GM12878 (cell line): ENCODE data around the gene KRTAP10-3. TPM values are rescaled to one million over a fixed set of nuclear protein-coding genes. Genes with fewer than 3 reads are reported as not detected.

Source experiments
- ATAC-seq: fragments of 200-7000 bp; cut with Tn5 transposase; 3 replicates; pipeline ENCODE4 v1.9.1; 2020; ENCODE audit warnings: mild to moderate bottlenecking, moderate library complexity
- BruUV-seq: library from RNA; stranded (reverse); fragments of 400-500 nt; replicated peaks from 2 replicates; lab custom pipeline; 2021; lab: Mats Ljungman, UMichigan
- CTCF ChIA-PET: fragments of 300-600 bp; sonication (Branson Sonifier 250); formaldehyde crosslinking; extraction: SDS; loops from one replicate; lab custom pipeline; 2021; ENCODE audit warnings: inconsistent platforms; lab: Yijun Ruan, JAX
- POLR2A ChIA-PET: fragments of 350-600 bp; formaldehyde crosslinking; extraction: SDS; loops from one replicate; lab custom pipeline; 2021; ENCODE audit warnings: inconsistent platforms; lab: Charles Lee
- RAD21 ChIA-PET: fragments of 300-600 bp; sonication (Branson Sonifier 250); formaldehyde crosslinking; loops from one replicate; lab custom pipeline; 2023; ENCODE audit warnings: antibody characterized with exemption; ENCODE audit not compliant: unreplicated experiment; lab: Charles Lee
- SMC1A ChIA-PET: fragments of 300-600 bp; sonication (Branson Sonifier 250); formaldehyde crosslinking; loops from one replicate; lab custom pipeline; 2023; ENCODE audit not compliant: unreplicated experiment, uncharacterized antibody; lab: Charles Lee
- DNase-seq: peaks from one replicate; pipeline ENCODE4 v3.0.0-alpha.2; 2011; ENCODE audit warnings: low read depth, low spot score
- FAIRE-seq: peaks from 3 replicates; lab custom pipeline; 2011; peaks lifted over from hg19 to GRCh38; lab: Jason Lieb, UNC
- H2AFZ ChIP-seq: 2 replicates; pipeline ENCODE4 v1.6.0; 2011; ENCODE audit warnings: low read depth, low read length, control low read depth; ENCODE audit not compliant: control insufficient read depth
- H3K27ac ChIP-seq: 2 replicates; pipeline ENCODE4 v1.5.1; 2011; ENCODE audit warnings: control low read depth; ENCODE audit not compliant: control insufficient read depth, insufficient read depth
- H3K27me3 ChIP-seq, 2 experiments: replicated peaks in 1 of 2; 2 replicates each; pipeline versions ENCODE4 v1.6.0 to v1.6.1; 2011; ENCODE audit warnings: low read length in 1 of 2; ENCODE audit not compliant: control insufficient read depth in 2 of 2, insufficient read depth in 2 of 2
- H3K36me3 ChIP-seq, 2 experiments: 2 replicates each; pipeline ENCODE4 v1.5.1; 2011; ENCODE audit warnings: low read length in 1 of 2; ENCODE audit not compliant: control insufficient read depth in 2 of 2, insufficient read depth in 2 of 2
- H3K4me1 ChIP-seq: 2 replicates; pipeline ENCODE4 v1.6.1; 2011; ENCODE audit warnings: mild to moderate bottlenecking, low read length, moderate library complexity, mixed read lengths; ENCODE audit not compliant: control insufficient read depth, insufficient read depth
- H3K4me2 ChIP-seq: 2 replicates; pipeline ENCODE4 v1.6.0; 2011; ENCODE audit warnings: control low read depth; ENCODE audit not compliant: control insufficient read depth, insufficient read depth
- H3K4me3 ChIP-seq: fragments of 200-600 bp; sonication (generic); 2 replicates; pipeline ENCODE4 v1.5.1; 2016
- H3K79me2 ChIP-seq: 2 replicates; pipeline ENCODE4 v1.6.0; 2011; ENCODE audit warnings: low read length; ENCODE audit not compliant: control insufficient read depth, insufficient read depth
- H3K9ac ChIP-seq: 2 replicates; pipeline ENCODE4 v1.8.0; 2011; ENCODE audit warnings: low read length, control low read depth, mixed read lengths; ENCODE audit not compliant: control insufficient read depth, insufficient read depth
- H3K9me3 ChIP-seq: replicated peaks from 3 replicates; pipeline ENCODE4 v1.5.1; 2011; ENCODE audit warnings: mild to moderate bottlenecking, low read length; ENCODE audit not compliant: control insufficient read depth, insufficient read depth
- H4K20me1 ChIP-seq: 2 replicates; pipeline ENCODE4 v1.6.0; 2011; ENCODE audit not compliant: control insufficient read depth, insufficient read depth
- CBFB ChIP-seq: IDR thresholded peaks from 2 replicates; pipeline ENCODE4 v1.6.1; 2016; ENCODE audit warnings: antibody characterized with exemption, low read depth
- CEBPB ChIP-seq, 2 experiments: fragments of 150-350 bp in 1 of 2; IDR thresholded peaks; 2 replicates each; pipeline ENCODE4 v1.6.1; 2012 to 2014; ENCODE audit warnings: low read depth in 2 of 2, low read length in 2 of 2, borderline replicate concordance in 1 of 2, inconsistent platforms in 1 of 2
- KAT2A ChIP-seq: conservative IDR thresholded peaks from 2 replicates; pipeline ENCODE4 v1.6.1; 2011; ENCODE audit warnings: low read depth, low read length; ENCODE audit not compliant: control insufficient read depth
- MEF2A ChIP-seq: IDR thresholded peaks from 2 replicates; pipeline ENCODE4 v1.6.1; 2011; ENCODE audit warnings: low read depth, mild to moderate bottlenecking, low read length, moderate library complexity; ENCODE audit not compliant: insufficient read depth
- NR2F1 ChIP-seq: fragments of 450-650 bp; conservative IDR thresholded peaks from 2 replicates; pipeline ENCODE4 v1.6.1; 2017; ENCODE audit warnings: mild to moderate bottlenecking
- RAD51 ChIP-seq: fragments of 450-650 bp; IDR thresholded peaks from 2 replicates; pipeline ENCODE4 v1.6.1; 2016; ENCODE audit warnings: moderate library complexity, mild to moderate bottlenecking, inconsistent platforms
- RELA ChIP-seq: fragments of 450-650 bp; IDR thresholded peaks from 2 replicates; pipeline ENCODE4 v1.8.0; 2014; ENCODE audit warnings: borderline replicate concordance; ENCODE audit not compliant: partially characterized antibody
- SREBF1 ChIP-seq: IDR thresholded peaks from 2 replicates; pipeline ENCODE4 v1.6.1; 2012; ENCODE audit warnings: mild to moderate bottlenecking, low read length
- TAF1 ChIP-seq: IDR thresholded peaks from 2 replicates; pipeline ENCODE4 v1.6.1; 2011; ENCODE audit warnings: mild to moderate bottlenecking, low read depth, low read length, borderline replicate concordance
- WGBS: methylation state at CpG from one replicate; pipeline ENCODE4 v1.1.6; 2016; ENCODE audit warnings: low lambda C conversion rate; ENCODE audit not compliant: insufficient replicate concordance, insufficient coverage; ENCODE audit errors: missing lambda C conversion rate; 5-methylcytosine and 5-hydroxymethylcytosine counted together
- in situ Hi-C: fragments of 300-500 bp; cut with MboI; formaldehyde crosslinking; loops from 9 replicates; pipeline ENCODE4 v1.14.3; 2018; ENCODE audit warnings: mixed read lengths
- intact Hi-C: fragments of 100-400 bp; cut with micrococcal nuclease; formaldehyde crosslinking; loops from one replicate; pipeline ENCODE4 v1.14.2; 2022; ENCODE audit not compliant: unreplicated experiment
- polyA plus RNA-seq, 11 experiments: library from polyadenylated mRNA; depleted of rRNA in 4 of 11; unstranded in 6 of 11; stranded (reverse) in 5 of 11; fragments of >200 nt; fragmentation: Nextera tagmentation in 4 of 11; fragmentation: Illumina TruSeq in 1 of 11; extraction: Ambion mirVana in 4 of 11; extraction: Trizol in 1 of 11; gene quantifications; 1 replicate in 1 of 11; 2 replicates in 10 of 11; pipeline versions ENCODE4 v1.2.1 to v1.2.3, GENCODE V29; 2011 to 2016; ENCODE audit warnings: inconsistent platforms in 2 of 11, missing spikeins in 2 of 11, low read depth in 1 of 11
- total RNA-seq, 4 experiments: library from RNA; depleted of rRNA in 3 of 4; stranded (reverse); fragments of >200 nt in 3 of 4; fragmentation: Illumina TruSeq in 1 of 4; extraction: Trizol in 1 of 4; gene quantifications; 2 replicates each; pipeline versions ENCODE4 v1.2.1 to v1.2.3, GENCODE V29; 2013 to 2021
- TF ChIP-seq, protein P1 (sequence below): fragments of 450-650 bp; IDR thresholded peaks from 2 replicates; pipeline ENCODE4 v1.6.1; 2017; ENCODE audit warnings: mild to moderate bottlenecking, moderate library complexity
- TF ChIP-seq, protein P2 (sequence below): fragments of 450-650 bp; conservative IDR thresholded peaks from 2 replicates; pipeline ENCODE4 v1.6.1; 2017; ENCODE audit warnings: mild to moderate bottlenecking, moderate library complexity

Gene KRTAP10-3
- total and polyA plus RNA-seq, 10 of the 15 experiments (the other 5 are each of a cell fraction or from before 2014, with no cell fraction given) = not detected

DNA sequence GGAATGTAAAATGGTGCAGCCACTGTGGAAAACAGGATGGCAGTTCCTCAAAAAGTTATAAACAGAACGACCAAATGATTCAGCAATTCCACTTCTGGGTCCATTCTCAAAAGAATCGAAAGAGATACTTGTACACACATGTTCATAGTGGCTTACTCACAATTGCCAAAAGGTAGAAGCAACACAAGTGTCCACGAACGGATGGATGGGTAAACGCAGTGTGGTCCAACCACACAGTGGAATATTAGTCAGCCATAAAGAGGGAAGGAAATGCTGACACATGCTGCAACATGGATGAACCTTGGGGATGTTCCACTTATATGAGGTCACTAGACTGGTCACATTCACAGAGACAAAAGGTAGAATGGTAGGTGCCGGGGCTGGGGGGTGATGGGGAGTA is 23.9 kb downstream of the KRTAP10-3 start:
- in situ Hi-C loops (no loop called here), intact Hi-C loops (no loop called here)
- H3K4me1 ChIP-seq = no peaks in the 10 kb centered on the region
- 74% methylated on average over 6 of the region's 6 CpGs for WGBS
- ChIA-PET POLR2A (no interaction called here), SMC1A (no interaction called here), RAD21 (no interaction called here), CTCF (no interaction called here)
- ATAC-seq (no peak), FAIRE-seq (no peak), DNase-seq (no peak)
- H2AFZ ChIP-seq = no peak overlapping the region
- no TSS peak for BruUV-seq
- no peaks in the 10 kb centered on the region for H3K79me2 ChIP-seq
- H3K9me3 ChIP-seq = no peaks in the 10 kb centered on the region; the same call in 2 of the 3 replicates
- TF ChIP-seq TAF1 (no peak), RAD51 (no peak), RELA (no peak), MEF2A (no peak), CBFB (no peak)
- H3K4me2 ChIP-seq = no peak overlapping the region
- H3K27me3 ChIP-seq = no peaks in the 10 kb centered on the region
- H4K20me1 ChIP-seq = no peaks in the 10 kb centered on the region
- H3K4me3 ChIP-seq = no peak overlapping the region
- H3K27ac ChIP-seq = no peak overlapping the region
- H3K36me3 ChIP-seq = no peaks in the 10 kb centered on the region
- H3K9ac ChIP-seq = no peak overlapping the region

DNA sequence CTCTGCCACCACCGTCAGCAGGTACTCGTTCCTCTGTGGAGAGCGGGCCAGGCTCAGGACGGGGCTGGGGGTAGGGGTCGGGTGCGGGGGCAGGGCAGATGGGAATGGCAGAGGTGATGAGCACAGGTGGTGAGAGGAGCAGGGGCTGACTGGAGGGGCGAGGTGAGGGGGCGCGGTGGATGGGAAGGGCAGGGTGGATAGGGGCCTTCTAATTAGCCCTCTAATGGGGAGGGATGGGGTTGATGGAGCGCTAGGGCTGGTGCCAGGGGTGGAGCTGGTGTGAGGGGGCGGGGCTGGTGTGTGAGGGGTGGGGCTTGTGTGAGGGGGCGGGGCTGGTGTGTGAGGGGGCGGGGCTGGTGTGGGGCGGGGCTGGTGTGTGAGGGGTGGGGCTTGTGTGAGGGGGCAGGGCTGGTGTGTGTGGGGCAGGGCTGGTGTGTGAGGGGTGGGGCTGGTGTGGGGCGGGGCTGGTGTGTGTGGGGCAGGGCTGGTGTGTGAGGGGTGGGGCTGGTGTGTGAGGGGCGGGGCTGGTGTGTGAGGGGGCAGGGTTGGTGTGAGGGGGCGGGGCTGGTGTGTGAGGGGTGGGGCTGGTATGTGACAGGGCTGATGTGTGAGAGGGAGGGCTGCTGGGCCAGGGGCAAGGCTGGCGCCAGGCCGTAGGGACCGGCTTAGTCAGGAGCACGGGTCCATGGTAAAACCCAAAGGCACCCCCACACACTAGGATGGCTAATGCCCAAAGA is 24.5 kb downstream of the KRTAP10-3 start:
- H3K36me3 ChIP-seq = no peaks in the 10 kb centered on the region
- intact Hi-C loops = no loop called here
- ChIA-PET CTCF (no interaction called here), RAD21 (no interaction called here), SMC1A (no interaction called here), POLR2A (no interaction called here)
- no peak overlapping the region for H2AFZ ChIP-seq
- FAIRE-seq (no peak), ATAC-seq (no peak), DNase-seq (no peak)
- H3K4me1 ChIP-seq = no peaks in the 10 kb centered on the region
- H3K4me2 ChIP-seq = no peak overlapping the region
- no peak overlapping the region for H3K9ac ChIP-seq
- no TSS peak for BruUV-seq
- no peaks in the 10 kb centered on the region for H4K20me1 ChIP-seq
- no peaks in the 10 kb centered on the region; the same call in 2 of the 3 replicates for H3K9me3 ChIP-seq
- H3K27me3 ChIP-seq = no peaks in the 10 kb centered on the region
- in situ Hi-C loops = no loop called here
- no peak overlapping the region for H3K27ac ChIP-seq
- 100% methylated on average over 3 of the region's 21 CpGs for WGBS
- H3K79me2 ChIP-seq = no peaks in the 10 kb centered on the region
- H3K4me3 ChIP-seq = no peak overlapping the region
- no peak for TF ChIP-seq SREBF1
- TF ChIP-seq NR2F1 = no peak
- TF ChIP-seq, protein P1, sequence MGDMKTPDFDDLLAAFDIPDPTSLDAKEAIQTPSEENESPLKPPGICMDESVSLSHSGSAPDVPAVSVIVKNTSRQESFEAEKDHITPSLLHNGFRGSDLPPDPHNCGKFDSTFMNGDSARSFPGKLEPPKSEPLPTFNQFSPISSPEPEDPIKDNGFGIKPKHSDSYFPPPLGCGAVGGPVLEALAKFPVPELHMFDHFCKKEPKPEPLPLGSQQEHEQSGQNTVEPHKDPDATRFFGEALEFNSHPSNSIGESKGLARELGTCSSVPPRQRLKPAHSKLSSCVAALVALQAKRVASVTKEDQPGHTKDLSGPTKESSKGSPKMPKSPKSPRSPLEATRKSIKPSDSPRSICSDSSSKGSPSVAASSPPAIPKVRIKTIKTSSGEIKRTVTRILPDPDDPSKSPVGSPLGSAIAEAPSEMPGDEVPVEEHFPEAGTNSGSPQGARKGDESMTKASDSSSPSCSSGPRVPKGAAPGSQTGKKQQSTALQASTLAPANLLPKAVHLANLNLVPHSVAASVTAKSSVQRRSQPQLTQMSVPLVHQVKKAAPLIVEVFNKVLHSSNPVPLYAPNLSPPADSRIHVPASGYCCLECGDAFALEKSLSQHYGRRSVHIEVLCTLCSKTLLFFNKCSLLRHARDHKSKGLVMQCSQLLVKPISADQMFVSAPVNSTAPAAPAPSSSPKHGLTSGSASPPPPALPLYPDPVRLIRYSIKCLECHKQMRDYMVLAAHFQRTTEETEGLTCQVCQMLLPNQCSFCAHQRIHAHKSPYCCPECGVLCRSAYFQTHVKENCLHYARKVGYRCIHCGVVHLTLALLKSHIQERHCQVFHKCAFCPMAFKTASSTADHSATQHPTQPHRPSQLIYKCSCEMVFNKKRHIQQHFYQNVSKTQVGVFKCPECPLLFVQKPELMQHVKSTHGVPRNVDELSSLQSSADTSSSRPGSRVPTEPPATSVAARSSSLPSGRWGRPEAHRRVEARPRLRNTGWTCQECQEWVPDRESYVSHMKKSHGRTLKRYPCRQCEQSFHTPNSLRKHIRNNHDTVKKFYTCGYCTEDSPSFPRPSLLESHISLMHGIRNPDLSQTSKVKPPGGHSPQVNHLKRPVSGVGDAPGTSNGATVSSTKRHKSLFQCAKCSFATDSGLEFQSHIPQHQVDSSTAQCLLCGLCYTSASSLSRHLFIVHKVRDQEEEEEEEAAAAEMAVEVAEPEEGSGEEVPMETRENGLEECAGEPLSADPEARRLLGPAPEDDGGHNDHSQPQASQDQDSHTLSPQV = no peak
- no peak for TF ChIP-seq RAD51
- TF ChIP-seq KAT2A = no peak
- TF ChIP-seq CEBPB (IDR thresholded peaks at IDR 0.05; ENCODE audit: borderline replicate concordance in 1 of 2, low read depth in 2 of 2, low read length in 2 of 2) = no peak
- TF ChIP-seq, protein P2, sequence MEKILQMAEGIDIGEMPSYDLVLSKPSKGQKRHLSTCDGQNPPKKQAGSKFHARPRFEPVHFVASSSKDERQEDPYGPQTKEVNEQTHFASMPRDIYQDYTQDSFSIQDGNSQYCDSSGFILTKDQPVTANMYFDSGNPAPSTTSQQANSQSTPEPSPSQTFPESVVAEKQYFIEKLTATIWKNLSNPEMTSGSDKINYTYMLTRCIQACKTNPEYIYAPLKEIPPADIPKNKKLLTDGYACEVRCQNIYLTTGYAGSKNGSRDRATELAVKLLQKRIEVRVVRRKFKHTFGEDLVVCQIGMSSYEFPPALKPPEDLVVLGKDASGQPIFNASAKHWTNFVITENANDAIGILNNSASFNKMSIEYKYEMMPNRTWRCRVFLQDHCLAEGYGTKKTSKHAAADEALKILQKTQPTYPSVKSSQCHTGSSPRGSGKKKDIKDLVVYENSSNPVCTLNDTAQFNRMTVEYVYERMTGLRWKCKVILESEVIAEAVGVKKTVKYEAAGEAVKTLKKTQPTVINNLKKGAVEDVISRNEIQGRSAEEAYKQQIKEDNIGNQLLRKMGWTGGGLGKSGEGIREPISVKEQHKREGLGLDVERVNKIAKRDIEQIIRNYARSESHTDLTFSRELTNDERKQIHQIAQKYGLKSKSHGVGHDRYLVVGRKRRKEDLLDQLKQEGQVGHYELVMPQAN = no peak
